Measurements from ENCODE around the gene SNRNP200. TPM values are rescaled to one million over a fixed set of nuclear protein-coding genes. Genes with fewer than 3 reads are reported as not detected.

The SNRNP200 gene
- total RNA-seq, 3 donors from 2014 or later (not counting 1 experiment from before 2014, with no cell fraction given), result 207 to 236 (median 228) TPM

- H3K27ac ChIP-seq (ENCODE audit: low read length), result no peak overlapping the region
- H3K36me3 Mint-ChIP-seq, result no peaks in the 10 kb centered on the region
- H3K4me1 ChIP-seq (ENCODE audit: control insufficient read depth, insufficient read depth, low read length), result peaks cover 25% of the 10 kb centered on the region
- intact Hi-C loops (cut with micrococcal nuclease), result no loop called here
- H3K9me3 ChIP-seq (ENCODE audit: control insufficient read depth, insufficient read depth, low read length), result no peaks in the 10 kb centered on the region
- H3K27me3 ChIP-seq (ENCODE audit: control insufficient read depth, insufficient read depth, low read length), result no peaks in the 10 kb centered on the region
- H3K4me1 Mint-ChIP-seq, result peaks cover 6 to 12% of the 10 kb centered on the region in 2 donors
- WGBS (ENCODE audit: insufficient coverage), result 97% methylated on average over 9 of the region's 9 CpGs
- ATAC-seq, result no peak
- TF ChIP-seq CTCF (IDR thresholded peaks at IDR 0.05), result no peak
- H3K27ac Mint-ChIP-seq, result no peak overlapping the region
- no peak overlapping the region for H3K4me3 ChIP-seq (ENCODE audit: low read length)
- H3K4me3 Mint-ChIP-seq, result no peak overlapping the region
- H3K36me3 ChIP-seq (ENCODE audit: control insufficient read depth, insufficient read depth, low read length), result no peaks in the 10 kb centered on the region
- no peaks in the 10 kb centered on the region for H3K9me3 Mint-ChIP-seq
- H3K27me3 Mint-ChIP-seq (ENCODE audit: low read depth in 2 of 2), result no peaks in the 10 kb centered on the region
- DNase-seq, result no peak
Measured at GRCh38 chr2:96340493-96341414, 35.4 kb upstream of the SNRNP200 start.

- no peak for DNase-seq
- Mint-ChIP-seq H3K27me3 (ENCODE audit: low read depth in 2 of 2) (no peaks in the 10 kb centered on the region), H3K27ac (peak overlapping the region in 1 of 2 donors; percentile 85), H3K9me3 (no peaks in the 10 kb centered on the region), H3K4me3 (no peak overlapping the region), H3K4me1 (peaks cover 28 to 32% of the 10 kb centered on the region in 2 donors), H3K36me3 (no peaks in the 10 kb centered on the region)
- no peaks in the 10 kb centered on the region for H3K36me3 ChIP-seq (ENCODE audit: control insufficient read depth, insufficient read depth, low read length)
- no peak for TF ChIP-seq CTCF (IDR thresholded peaks at IDR 0.05)
- ATAC-seq, result no peak
- H3K9me3 ChIP-seq (ENCODE audit: control insufficient read depth, insufficient read depth, low read length), result no peaks in the 10 kb centered on the region
- intact Hi-C loops (cut with micrococcal nuclease), result no loop called here
- 58% methylated on average over 3 of the region's 3 CpGs for WGBS (ENCODE audit: insufficient coverage)
- H3K27me3 ChIP-seq (ENCODE audit: control insufficient read depth, insufficient read depth, low read length), result no peaks in the 10 kb centered on the region
- H3K4me1 ChIP-seq (ENCODE audit: control insufficient read depth, insufficient read depth, low read length), result peaks cover 29% of the 10 kb centered on the region
- H3K4me3 ChIP-seq (ENCODE audit: low read length), result no peak overlapping the region
- no peak overlapping the region for H3K27ac ChIP-seq (ENCODE audit: low read length)
Measured at GRCh38 chr2:96336873-96337272, 31.5 kb upstream of the SNRNP200 start.

- no peaks in the 10 kb centered on the region for H3K36me3 ChIP-seq (ENCODE audit: control insufficient read depth, insufficient read depth, low read length)
- no peaks in the 10 kb centered on the region for H3K9me3 ChIP-seq (ENCODE audit: control insufficient read depth, insufficient read depth, low read length)
- peak overlapping the region; percentile 54 to 85 for H3K27ac Mint-ChIP-seq
- H3K27me3 Mint-ChIP-seq (ENCODE audit: low read depth in 2 of 2), result no peaks in the 10 kb centered on the region
- H3K4me1 ChIP-seq (ENCODE audit: control insufficient read depth, insufficient read depth, low read length), result peaks cover 24% of the 10 kb centered on the region
- peak overlapping the region; percentile 71 for H3K4me3 ChIP-seq (ENCODE audit: low read length)
- no peak for TF ChIP-seq CTCF (IDR thresholded peaks at IDR 0.05)
- no peaks in the 10 kb centered on the region for H3K27me3 ChIP-seq (ENCODE audit: control insufficient read depth, insufficient read depth, low read length)
- DNase-seq (no peak), ATAC-seq (no peak)
- no peak overlapping the region for H3K27ac ChIP-seq (ENCODE audit: low read length)
- no peaks in the 10 kb centered on the region for H3K36me3 Mint-ChIP-seq
- peaks cover 28 to 32% of the 10 kb centered on the region in 2 donors for H3K4me1 Mint-ChIP-seq
- WGBS (ENCODE audit: insufficient coverage), result 19% methylated on average over 15 of the region's 15 CpGs
- intact Hi-C loops (cut with micrococcal nuclease), result no loop called here
- H3K4me3 Mint-ChIP-seq, result peak overlapping the region; percentile 89
- H3K9me3 Mint-ChIP-seq, result no peaks in the 10 kb centered on the region
Measured at GRCh38 chr2:96336104-96336775, 30.9 kb upstream of the SNRNP200 start.

All from natural killer cell (primary cell).